ENCODE results near the gene TUBB. TPM values are rescaled to one million over a fixed set of nuclear protein-coding genes. Genes with fewer than 3 reads are reported as not detected.

Gene TUBB
- total RNA-seq, 2 experiments from 2014 or later = 1,244 to 1,346 TPM

DNA sequence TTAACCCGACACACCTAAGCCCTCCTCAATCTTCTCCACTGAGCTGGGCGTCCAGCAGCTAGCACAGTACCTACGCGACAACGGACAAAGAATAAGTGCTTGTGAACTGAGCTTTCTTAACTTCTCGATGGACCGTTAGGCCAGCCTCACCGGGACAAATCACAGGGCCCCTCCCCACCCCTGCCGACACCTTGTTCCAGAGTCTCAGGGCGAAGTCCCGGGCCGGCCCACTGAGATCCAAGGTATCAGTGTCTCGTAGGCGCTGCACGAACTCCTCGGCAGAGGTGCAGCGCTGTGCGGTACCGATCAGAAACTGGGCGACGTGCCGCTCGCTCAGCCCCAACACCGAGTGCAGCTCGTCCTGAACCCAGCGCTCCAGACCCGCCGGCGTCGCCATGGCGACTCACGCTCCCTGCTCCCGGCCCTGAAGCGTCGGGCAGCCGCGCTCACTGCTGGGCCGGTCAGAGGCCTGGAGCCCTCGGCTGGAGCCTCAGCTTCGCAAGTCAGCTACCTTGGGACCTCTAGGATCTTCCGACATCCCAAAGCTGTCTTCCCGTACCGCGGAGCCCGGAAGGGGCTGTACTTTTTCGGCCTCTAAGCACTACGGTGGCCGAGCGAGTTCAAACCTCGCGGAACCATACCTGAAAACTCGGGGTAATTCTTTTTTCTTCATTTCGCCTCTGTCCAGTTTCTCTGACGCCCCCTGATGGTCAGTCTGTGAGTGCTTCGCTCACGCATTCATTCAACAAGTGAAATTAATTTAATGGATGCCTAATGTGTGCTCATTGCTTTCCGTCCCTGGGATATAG is 47.5 kb upstream of the TUBB start, which contains the start of gene DHX16:
Gene DHX16 (minus strand): TSS at position 562 of the 809 bp plus-strand sequence. CDS start 165 bp downstream, at position 397.
- Histone ChIP-seq H3K79me2 (ENCODE audit: insufficient read depth, low read depth, low read length) (peaks cover 17% of the 10 kb centered on the region; the same call in 1 of the 2 replicates), H3K36me3 (ENCODE audit: insufficient read depth, low read length) (peaks cover 40% of the 10 kb centered on the region), H3K9me2 (ENCODE audit: insufficient read depth, low read length) (no peaks in the 10 kb centered on the region), H2AFZ (ENCODE audit: low read length) (peak within 1 kb of the TSS; percentile 58; the same call in 1 of the 2 replicates), H3K4me3 (ENCODE audit: low read depth, low read length, poor library complexity, severe bottlenecking) (peak within 1 kb of the TSS; percentile 89), H3K27ac (ENCODE audit: low read depth, low read length, poor library complexity, severe bottlenecking) (no peak within 1 kb of the TSS), H4K20me1 (ENCODE audit: insufficient read depth, low read length) (no peaks in the 10 kb centered on the region), H3K4me1 (ENCODE audit: insufficient read depth, low read length, poor library complexity, severe bottlenecking) (peaks cover 12% of the 10 kb centered on the region), H3K9me3 (ENCODE audit: low read length) (no peaks in the 10 kb centered on the region), H3K4me2 (ENCODE audit: low read length) (peak within 1 kb of the TSS; percentile 73)
- no TSS peak for BruUV-seq (replicated peaks)
- DNase-seq (ENCODE audit: low spot score) = peak; percentile 97
- ChIA-PET CTCF (ENCODE audit: unreplicated experiment) (interaction anchor here (0.6 to 1.4 kb wide), 3 partner anchors 15 to 58 kb away, joined by 3 to 9 read pairs (median 3); no protein-coding TSS in a partner anchor), POLR2A (interaction anchor here (0.6 to 1.2 kb wide), 11 partner anchors 9 to 619 kb away, joined by 3 to 6 read pairs (median 5); partner anchors contain the start of gene MRPS18B)
- TF ChIP-seq EZH2phosphoT487 (IDR thresholded peaks at IDR 0.05; ENCODE audit: borderline replicate concordance, low read depth, low read length) (no peak), CTCF (conservative IDR thresholded peaks at IDR 0.05; ENCODE audit: low read length) (peak; percentile 97)
- intact Hi-C loops (cut with micrococcal nuclease; ENCODE audit: unreplicated experiment) = loop anchor here (1.0 to 10.0 kb wide), 4 partner anchors 46 to 212 kb away; partner anchors contain the start of genes ATAT1 and DDR1

DNA sequence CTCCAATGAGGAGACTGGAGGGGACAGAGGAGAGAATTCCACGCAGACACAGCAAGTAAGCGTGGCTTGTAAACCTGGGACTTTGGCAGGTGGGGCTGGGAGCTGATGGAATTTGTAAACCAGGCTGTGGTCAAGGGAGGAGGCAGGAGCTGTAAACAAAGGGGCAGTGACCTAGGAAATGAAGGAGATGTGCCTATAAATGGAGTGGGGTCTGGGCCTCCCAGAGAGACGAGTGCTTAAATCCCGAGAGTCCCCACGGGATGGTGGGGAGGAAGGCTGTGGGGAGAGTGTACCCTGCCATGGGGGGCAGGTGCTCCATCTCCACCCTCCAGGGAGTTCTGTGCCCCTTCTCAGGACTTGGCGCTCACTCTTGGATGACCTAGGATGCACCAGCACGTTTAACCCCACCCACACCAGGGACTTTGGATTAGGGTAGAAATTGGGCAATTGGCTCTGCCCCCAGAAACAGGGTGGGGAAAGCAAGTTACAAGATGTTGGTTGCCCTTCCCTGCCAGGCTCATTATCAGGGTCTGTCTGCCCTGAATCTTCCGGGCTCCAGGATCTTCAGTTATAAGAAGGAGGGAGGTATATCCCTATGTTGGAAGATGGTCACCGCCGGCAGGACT is 43.4 kb upstream of the TUBB start:
- BruUV-seq (replicated peaks) = TSS peak; percentile 84
- intact Hi-C loops (cut with micrococcal nuclease; ENCODE audit: unreplicated experiment) = loop anchor here (10.0 kb wide), 1 partner anchor 208 kb away; the partner anchor contains the start of gene DDR1
- CTCF ChIA-PET (ENCODE audit: unreplicated experiment) = interaction anchor here (0.6 kb wide), 1 partner anchor 333 kb away, joined by 3 read pairs; the partner anchor contains the start of gene MUC22

More for the DNA sequence above, 43.4 kb upstream of the TUBB start:
- H2AFZ ChIP-seq (ENCODE audit: low read length) = no peak overlapping the region
- H3K4me2 ChIP-seq (ENCODE audit: low read length) = no peak overlapping the region
- no peak for DNase-seq (ENCODE audit: low spot score)
- H4K20me1 ChIP-seq (ENCODE audit: insufficient read depth, low read length) = peaks cover 7% of the 10 kb centered on the region; the same call in 1 of the 2 replicates
- H3K9me2 ChIP-seq (ENCODE audit: insufficient read depth, low read length) = no peaks in the 10 kb centered on the region
- TF ChIP-seq CTCF (conservative IDR thresholded peaks at IDR 0.05; ENCODE audit: low read length) (no peak), EZH2phosphoT487 (IDR thresholded peaks at IDR 0.05; ENCODE audit: borderline replicate concordance, low read depth, low read length) (no peak)
- H3K36me3 ChIP-seq (ENCODE audit: insufficient read depth, low read length) = peaks cover 61% of the 10 kb centered on the region
- H3K4me1 ChIP-seq (ENCODE audit: insufficient read depth, low read length, poor library complexity, severe bottlenecking) = peaks cover 38% of the 10 kb centered on the region
- H3K9me3 ChIP-seq (ENCODE audit: low read length) = no peaks in the 10 kb centered on the region
- peaks cover 54% of the 10 kb centered on the region for H3K79me2 ChIP-seq (ENCODE audit: insufficient read depth, low read depth, low read length)
- no peak overlapping the region for H3K27ac ChIP-seq (ENCODE audit: low read depth, low read length, poor library complexity, severe bottlenecking)
- H3K4me3 ChIP-seq (ENCODE audit: low read depth, low read length, poor library complexity, severe bottlenecking) = no peak overlapping the region
- POLR2A ChIA-PET = no interaction called here

Measured in OCI-LY7 (cell line).